Fibroblast of pulmonary artery (primary cell): ENCODE data around the gene DPEP1.

ENCODE experiments used
- DNase-seq: peaks from one replicate; pipeline ENCODE4 v3.0.0-alpha.2; 2010; ENCODE audit warnings: low read depth
- H3K4me3 ChIP-seq: replicated peaks from 2 replicates; pipeline ENCODE4 v1.5.1; 2011; ENCODE audit warnings: low read depth, mild to moderate bottlenecking, control low read depth, low read length, moderate library complexity
- TF ChIP-seq, protein P1 (sequence below): IDR thresholded peaks from 2 replicates; pipeline ENCODE4 v1.5.1; 2011; ENCODE audit warnings: mild to moderate bottlenecking, control low read depth, low read length, inconsistent platforms; ENCODE audit errors: missing control alignments

DPEP1 gene

DNA sequence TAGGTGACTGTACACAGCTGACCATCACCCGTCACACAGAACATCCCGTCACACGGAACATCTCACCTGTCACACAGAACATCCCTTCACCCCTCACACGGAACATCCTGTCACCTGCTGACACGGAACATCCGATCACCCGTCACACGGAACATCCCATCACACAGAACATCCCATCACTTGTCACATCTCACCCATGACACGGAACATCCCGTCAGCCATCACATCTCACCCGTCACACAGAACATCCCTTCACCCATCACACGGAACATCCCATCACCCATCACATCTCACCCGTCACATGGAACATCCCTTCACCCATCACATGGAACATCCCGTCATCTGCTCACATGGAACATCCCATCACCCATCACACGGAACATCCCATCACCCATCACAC is 34.1 kb upstream of the DPEP1 start:
- H3K4me3 ChIP-seq = no peak overlapping the region
- TF ChIP-seq, protein P1, sequence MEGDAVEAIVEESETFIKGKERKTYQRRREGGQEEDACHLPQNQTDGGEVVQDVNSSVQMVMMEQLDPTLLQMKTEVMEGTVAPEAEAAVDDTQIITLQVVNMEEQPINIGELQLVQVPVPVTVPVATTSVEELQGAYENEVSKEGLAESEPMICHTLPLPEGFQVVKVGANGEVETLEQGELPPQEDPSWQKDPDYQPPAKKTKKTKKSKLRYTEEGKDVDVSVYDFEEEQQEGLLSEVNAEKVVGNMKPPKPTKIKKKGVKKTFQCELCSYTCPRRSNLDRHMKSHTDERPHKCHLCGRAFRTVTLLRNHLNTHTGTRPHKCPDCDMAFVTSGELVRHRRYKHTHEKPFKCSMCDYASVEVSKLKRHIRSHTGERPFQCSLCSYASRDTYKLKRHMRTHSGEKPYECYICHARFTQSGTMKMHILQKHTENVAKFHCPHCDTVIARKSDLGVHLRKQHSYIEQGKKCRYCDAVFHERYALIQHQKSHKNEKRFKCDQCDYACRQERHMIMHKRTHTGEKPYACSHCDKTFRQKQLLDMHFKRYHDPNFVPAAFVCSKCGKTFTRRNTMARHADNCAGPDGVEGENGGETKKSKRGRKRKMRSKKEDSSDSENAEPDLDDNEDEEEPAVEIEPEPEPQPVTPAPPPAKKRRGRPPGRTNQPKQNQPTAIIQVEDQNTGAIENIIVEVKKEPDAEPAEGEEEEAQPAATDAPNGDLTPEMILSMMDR = no peak
- no peak for DNase-seq

DNA sequence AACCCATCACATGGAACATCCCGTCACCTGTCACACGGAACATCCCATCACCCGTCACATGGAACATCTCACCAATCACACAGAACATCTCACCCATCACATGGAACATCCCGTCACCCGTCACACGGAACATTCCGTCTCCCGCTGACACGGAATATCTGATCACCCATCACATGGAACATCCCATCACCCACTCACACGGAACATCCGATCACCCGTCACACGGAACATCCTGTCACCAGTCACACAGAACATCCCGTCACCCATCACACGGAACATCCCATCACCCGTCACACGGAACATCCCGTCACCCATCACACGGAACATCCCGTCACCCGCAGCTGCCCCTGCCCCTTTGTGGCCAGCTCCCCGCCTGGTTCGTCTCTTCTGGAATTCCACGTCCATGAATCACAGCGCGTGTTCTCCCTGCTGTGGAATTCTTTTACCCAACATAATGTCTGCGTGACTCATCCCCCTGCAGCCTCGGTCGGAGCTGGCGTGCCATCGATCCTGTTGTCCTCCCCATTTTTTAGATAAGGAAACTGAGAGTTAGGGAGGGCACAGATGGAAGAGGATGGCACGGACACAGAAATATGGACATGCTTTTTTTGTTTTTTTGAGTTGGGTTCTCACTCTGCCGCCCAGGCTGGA is 32.3 kb upstream of the DPEP1 start:
- peak; percentile 97 for DNase-seq
- H3K4me3 ChIP-seq = no peak overlapping the region
- TF ChIP-seq, protein P1 = no peak

DNA sequence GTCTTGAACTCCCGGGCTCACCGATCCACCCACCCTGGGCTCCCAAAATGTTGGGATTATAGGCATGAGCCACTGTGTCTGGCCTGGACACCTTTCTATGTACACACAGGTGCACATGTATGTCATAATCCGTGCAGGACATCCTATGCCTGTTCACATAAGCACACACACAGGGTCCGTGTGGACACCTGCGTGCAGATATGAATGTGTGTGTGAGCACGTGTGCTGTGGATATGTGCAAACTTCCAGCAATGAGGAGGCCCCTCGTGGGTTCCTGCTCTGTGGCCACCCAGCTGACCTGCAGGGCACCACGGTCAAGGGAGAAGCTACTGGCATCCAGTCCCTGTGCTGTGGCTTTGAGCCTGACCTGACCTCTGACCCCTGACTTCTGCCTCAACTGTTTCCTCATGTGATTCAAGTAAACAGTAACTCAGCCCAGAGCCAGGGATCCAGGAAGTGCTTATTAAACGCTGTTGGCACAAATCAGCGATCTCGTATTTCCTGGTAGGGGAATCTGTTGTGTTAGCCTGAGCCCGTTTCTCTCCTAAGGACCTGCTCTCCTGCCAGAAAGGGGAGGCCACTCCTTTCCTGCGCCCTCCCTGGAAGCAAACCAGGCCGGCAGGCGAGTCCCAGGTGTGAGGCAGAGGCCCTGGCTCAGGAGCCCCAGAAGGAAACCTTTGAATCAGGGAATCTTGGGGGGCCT is 31.4 kb upstream of the DPEP1 start:
- TF ChIP-seq, protein P1 = no peak
- peak; percentile 80 for DNase-seq
- no peak overlapping the region for H3K4me3 ChIP-seq

DNA sequence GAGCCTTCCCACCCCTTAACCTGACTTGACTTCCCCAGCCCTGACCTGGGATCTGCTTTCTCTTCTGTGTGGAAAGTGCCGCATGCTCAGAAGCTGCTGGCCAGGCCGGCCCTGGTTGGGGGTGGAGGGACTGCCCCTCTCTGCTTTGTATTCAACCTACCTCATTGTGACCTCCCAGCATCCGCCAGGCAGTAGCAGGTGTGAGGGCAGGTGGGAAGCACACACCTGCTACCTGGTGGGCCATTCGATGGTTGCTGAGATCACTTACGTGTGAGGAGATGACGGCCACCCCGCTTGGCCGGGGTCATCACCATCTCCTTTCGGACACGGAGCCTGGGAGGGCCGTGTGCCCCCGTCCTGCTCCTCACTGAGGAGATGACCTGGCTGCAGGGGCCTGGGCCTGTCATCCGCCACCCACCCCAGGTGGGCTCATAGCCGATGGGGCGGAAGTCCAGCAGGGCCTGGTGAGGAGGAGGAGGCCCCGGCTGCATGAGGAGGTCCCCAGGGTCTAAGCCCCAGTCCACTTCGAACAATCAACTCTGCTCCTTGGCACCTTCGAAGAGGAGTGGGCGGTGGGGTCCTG is 30.7 kb upstream of the DPEP1 start:
- DNase-seq = no peak
- no peak overlapping the region for H3K4me3 ChIP-seq
- TF ChIP-seq, protein P1 = no peak

DNA sequence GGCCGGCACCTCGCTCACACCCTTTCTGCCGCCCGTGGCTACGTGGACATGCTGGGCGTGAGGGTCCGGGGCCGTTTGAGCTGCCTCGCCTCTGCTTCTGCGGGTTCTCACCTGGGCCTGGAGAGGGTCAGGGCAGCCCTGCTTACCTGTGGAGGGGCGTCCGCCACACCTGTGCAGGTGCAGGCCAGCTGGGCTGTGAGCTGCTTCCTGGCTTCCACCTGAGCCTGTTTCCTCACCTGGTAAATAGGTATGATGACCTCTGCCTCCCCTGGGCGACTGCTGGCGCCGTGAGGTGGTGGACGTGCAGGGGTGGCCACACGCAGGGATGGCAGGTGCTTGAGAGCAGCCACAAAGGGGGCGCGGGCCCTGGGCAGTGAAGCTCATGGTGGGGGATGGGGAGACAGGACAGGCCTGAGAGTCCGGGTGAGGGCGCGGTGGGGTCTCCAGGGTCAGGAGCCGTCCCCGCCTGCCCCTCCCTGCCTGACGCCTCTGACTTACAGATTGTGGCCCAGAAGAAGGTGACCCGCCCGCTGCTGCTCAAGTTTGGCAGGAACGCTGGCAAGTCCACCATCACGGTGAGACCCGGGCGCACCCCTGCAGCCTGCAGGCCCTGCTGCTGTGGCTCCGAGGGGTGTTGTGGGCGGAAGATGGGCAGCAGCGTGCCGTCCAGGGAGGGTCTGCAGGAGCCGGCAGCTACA is 30.1 kb upstream of the DPEP1 start:
- no peak for DNase-seq
- TF ChIP-seq, protein P1 = no peak
- no peak overlapping the region for H3K4me3 ChIP-seq

DNA sequence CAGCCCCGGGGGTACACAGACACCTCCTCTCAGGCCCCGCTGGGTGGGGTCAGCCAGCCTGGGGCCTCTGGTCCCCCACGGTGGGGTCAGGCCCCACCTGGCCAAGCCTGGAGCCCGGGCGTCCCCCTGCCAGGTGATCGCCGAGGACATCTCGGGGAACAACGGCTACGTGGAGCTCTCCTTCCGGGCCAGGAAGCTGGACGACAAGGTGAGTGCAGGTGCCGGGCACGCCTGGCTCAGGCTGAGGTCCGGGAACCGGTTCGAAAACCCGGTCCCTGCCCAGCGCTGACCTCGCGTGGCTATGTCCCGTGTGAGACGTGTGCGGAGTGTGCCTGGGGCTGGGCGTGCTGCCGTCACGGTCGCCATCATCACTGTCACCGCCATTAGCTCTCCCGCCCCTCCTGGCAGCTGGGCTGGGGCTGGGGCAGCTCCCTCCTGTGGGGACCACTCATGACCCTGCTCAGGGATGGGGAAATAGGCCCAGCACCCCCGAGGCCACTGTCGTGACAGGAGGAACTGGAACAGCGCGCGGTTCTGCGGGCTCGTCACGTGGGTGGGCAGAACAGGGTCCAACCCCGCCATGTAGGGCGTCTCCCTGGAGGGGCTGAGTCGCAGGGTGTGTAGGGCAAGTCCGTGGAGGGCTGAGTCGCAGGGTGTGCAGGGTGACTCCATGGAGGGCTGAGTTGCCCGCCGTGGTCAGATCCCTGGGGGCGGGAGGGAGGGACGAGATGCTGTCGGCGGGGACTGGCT is 29.4 kb upstream of the DPEP1 start:
- no peak overlapping the region for H3K4me3 ChIP-seq
- DNase-seq = no peak
- TF ChIP-seq, protein P1 = no peak
